ENCODE measurements around the gene GRID2. TPM values are rescaled to one million over a fixed set of nuclear protein-coding genes. Genes with fewer than 3 reads are reported as not detected.

The GRID2 gene
- polyA plus RNA-seq, 1 of the 3 experiments (the other 2 are of a cell fraction) = not detected

DNA sequence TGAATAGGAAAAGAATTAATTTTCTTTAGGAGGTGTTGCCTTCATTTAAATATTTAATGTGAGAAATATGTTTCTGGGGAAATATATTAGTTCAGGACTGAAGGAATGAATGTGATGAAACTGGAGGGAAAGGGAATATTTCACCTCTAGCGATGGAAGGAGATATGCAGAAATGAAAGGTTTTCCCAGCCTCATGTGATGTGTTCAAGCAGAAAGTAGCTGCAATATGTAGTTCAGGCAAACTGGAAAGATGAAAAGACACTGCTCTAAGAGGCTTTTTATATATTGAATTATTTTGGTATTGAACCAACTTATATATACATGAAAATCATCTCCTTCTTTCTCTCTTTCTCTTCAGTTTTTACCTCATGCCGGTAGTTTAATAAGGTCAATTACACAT lies 3.4 kb downstream of the GRID2 start:
- Histone ChIP-seq H3K36me3 (replicated peaks in 1 of 2; ENCODE audit: control insufficient read depth in 1 of 2, insufficient read depth in 2 of 2, low read length in 1 of 2) (no peaks in the 10 kb centered on the region), H2AFZ (ENCODE audit: low read depth) (no peak overlapping the region), H3K9me2 (no peaks in the 10 kb centered on the region), H3F3A (replicated peaks; ENCODE audit: insufficient read depth) (peaks cover 8% of the 10 kb centered on the region), H4K20me1 (ENCODE audit: insufficient read depth) (no peaks in the 10 kb centered on the region), H3K4me3 (ENCODE audit: low read depth in 2 of 2, low read length in 1 of 2) (no peak overlapping the region), H3K4me2 (no peak overlapping the region), H3K27me3 (ENCODE audit: insufficient read depth) (peaks cover 24% of the 10 kb centered on the region), H3K4me1 (ENCODE audit: control insufficient read depth in 1 of 2, insufficient read depth in 2 of 2, low read depth in 1 of 2, low read length in 1 of 2) (peaks cover 0 to 24% of the 10 kb centered on the region in 2 experiments; a peak in 2 of 4 replicates), H3K79me2 (ENCODE audit: insufficient read depth) (no peaks in the 10 kb centered on the region), H3K9me3 (no peaks in the 10 kb centered on the region), H3K27ac (ENCODE audit: low read depth in 2 of 2, low read length in 1 of 2) (no peak overlapping the region), H3K9ac (no peak overlapping the region)
- no peak for TF ChIP-seq JUND (IDR thresholded peaks at IDR 0.05)
- no peak for TF ChIP-seq ELF1 (IDR thresholded peaks at IDR 0.05)
- no peak for TF ChIP-seq GATA2 (CRISPR knock-in tag; IDR thresholded peaks at IDR 0.05)
- no peak for TF ChIP-seq YY1 (IDR thresholded peaks at IDR 0.05; ENCODE audit: low read depth)
- no peak for TF ChIP-seq REST (IDR thresholded peaks at IDR 0.05; ENCODE audit: low read depth, low read length)
- no peak for TF ChIP-seq MXI1 (IDR thresholded peaks at IDR 0.05; ENCODE audit: low read depth, low read length)
- no peak for TF ChIP-seq IRF3 (IDR thresholded peaks at IDR 0.05; ENCODE audit: low read depth, low read length)
- TF ChIP-seq RAD21 (IDR thresholded peaks at IDR 0.05; ENCODE audit: low read length) = no peak
- TF ChIP-seq TCF12 (IDR thresholded peaks at IDR 0.05) = no peak
- TF ChIP-seq RFX5 (IDR thresholded peaks at IDR 0.05; ENCODE audit: low read length) = no peak
- no peak for TF ChIP-seq GABPA (IDR thresholded peaks at IDR 0.05; ENCODE audit: low read depth)
- no peak for TF ChIP-seq USF1 (IDR thresholded peaks at IDR 0.05; ENCODE audit: borderline replicate concordance, low read depth)
- TF ChIP-seq SMC3 (IDR thresholded peaks at IDR 0.05; ENCODE audit: low read depth, low read length) = no peak
- no peak for TF ChIP-seq SIN3A (IDR thresholded peaks at IDR 0.05; ENCODE audit: borderline replicate concordance, low read depth, low read length)
- 85% methylated on average over 2 of the region's 2 CpGs for WGBS (ENCODE audit: low lambda C conversion rate)
- no peak for DNase-seq
- POLR2A ChIA-PET = no interaction called here
- CTCF ChIA-PET = no interaction called here

- Histone ChIP-seq H3K36me3 (replicated peaks in 1 of 2; ENCODE audit: control insufficient read depth in 1 of 2, insufficient read depth in 2 of 2, low read length in 1 of 2) (no peaks in the 10 kb centered on the region), H3K79me2 (ENCODE audit: insufficient read depth) (no peaks in the 10 kb centered on the region), H3K4me1 (ENCODE audit: control insufficient read depth in 1 of 2, insufficient read depth in 2 of 2, low read depth in 1 of 2, low read length in 1 of 2) (peaks cover 0 to 24% of the 10 kb centered on the region in 2 experiments; a peak in 2 of 4 replicates), H3K9me2 (no peaks in the 10 kb centered on the region), H3K27me3 (ENCODE audit: insufficient read depth) (peaks cover 24% of the 10 kb centered on the region), H3F3A (replicated peaks; ENCODE audit: insufficient read depth) (peaks cover 8% of the 10 kb centered on the region), H3K27ac (ENCODE audit: low read depth in 2 of 2, low read length in 1 of 2) (no peak overlapping the region), H3K4me2 (no peak overlapping the region), H3K9ac (no peak overlapping the region), H2AFZ (ENCODE audit: low read depth) (no peak overlapping the region), H4K20me1 (ENCODE audit: insufficient read depth) (no peaks in the 10 kb centered on the region), H3K9me3 (no peaks in the 10 kb centered on the region), H3K4me3 (ENCODE audit: low read depth in 2 of 2, low read length in 1 of 2) (no peak overlapping the region)
- no peak for DNase-seq
- ChIA-PET POLR2A (no interaction called here), CTCF (no interaction called here)
- 64% methylated on average over 4 of the region's 4 CpGs for WGBS (ENCODE audit: low lambda C conversion rate)
- TF ChIP-seq FOSL2 (IDR thresholded peaks at IDR 0.05; ENCODE audit: borderline replicate concordance, low read depth) (no peak), NFIC (IDR thresholded peaks at IDR 0.05; ENCODE audit: borderline replicate concordance) (no peak), POLR2AphosphoS5 (IDR thresholded peaks at IDR 0.05; ENCODE audit: low read depth, low read length) (no peak), GABPA (IDR thresholded peaks at IDR 0.05; ENCODE audit: low read depth) (no peak), IRF3 (IDR thresholded peaks at IDR 0.05; ENCODE audit: low read depth, low read length) (no peak), NRF1 (IDR thresholded peaks at IDR 0.05; ENCODE audit: low read depth, low read length) (no peak), TCF12 (IDR thresholded peaks at IDR 0.05) (no peak), SMC3 (IDR thresholded peaks at IDR 0.05; ENCODE audit: low read depth, low read length) (no peak), YY1 (IDR thresholded peaks at IDR 0.05; ENCODE audit: low read depth) (no peak), TAF1 (IDR thresholded peaks at IDR 0.05; ENCODE audit: borderline replicate concordance, low read depth, low read length) (no peak), RXRA (IDR thresholded peaks at IDR 0.05; ENCODE audit: borderline replicate concordance, low read depth) (no peak)
- TF ChIP-seq, protein P1, sequence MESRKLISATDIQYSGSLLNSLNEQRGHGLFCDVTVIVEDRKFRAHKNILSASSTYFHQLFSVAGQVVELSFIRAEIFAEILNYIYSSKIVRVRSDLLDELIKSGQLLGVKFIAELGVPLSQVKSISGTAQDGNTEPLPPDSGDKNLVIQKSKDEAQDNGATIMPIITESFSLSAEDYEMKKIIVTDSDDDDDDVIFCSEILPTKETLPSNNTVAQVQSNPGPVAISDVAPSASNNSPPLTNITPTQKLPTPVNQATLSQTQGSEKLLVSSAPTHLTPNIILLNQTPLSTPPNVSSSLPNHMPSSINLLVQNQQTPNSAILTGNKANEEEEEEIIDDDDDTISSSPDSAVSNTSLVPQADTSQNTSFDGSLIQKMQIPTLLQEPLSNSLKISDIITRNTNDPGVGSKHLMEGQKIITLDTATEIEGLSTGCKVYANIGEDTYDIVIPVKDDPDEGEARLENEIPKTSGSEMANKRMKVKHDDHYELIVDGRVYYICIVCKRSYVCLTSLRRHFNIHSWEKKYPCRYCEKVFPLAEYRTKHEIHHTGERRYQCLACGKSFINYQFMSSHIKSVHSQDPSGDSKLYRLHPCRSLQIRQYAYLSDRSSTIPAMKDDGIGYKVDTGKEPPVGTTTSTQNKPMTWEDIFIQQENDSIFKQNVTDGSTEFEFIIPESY (IDR thresholded peaks at IDR 0.05; ENCODE audit: borderline replicate concordance, low read depth) = no peak
Observed at GRCh38 chr4:92307866-92308265, 4.1 kb downstream of the GRID2 start.

Data from SK-N-SH (cell line).